ENCODE measurements around the gene DLG2. TPM values are rescaled to one million over a fixed set of nuclear protein-coding genes. Genes with fewer than 3 reads are reported as not detected.

Gene DLG2
- polyA plus RNA-seq, 1 experiment = 0.68 TPM

DNA sequence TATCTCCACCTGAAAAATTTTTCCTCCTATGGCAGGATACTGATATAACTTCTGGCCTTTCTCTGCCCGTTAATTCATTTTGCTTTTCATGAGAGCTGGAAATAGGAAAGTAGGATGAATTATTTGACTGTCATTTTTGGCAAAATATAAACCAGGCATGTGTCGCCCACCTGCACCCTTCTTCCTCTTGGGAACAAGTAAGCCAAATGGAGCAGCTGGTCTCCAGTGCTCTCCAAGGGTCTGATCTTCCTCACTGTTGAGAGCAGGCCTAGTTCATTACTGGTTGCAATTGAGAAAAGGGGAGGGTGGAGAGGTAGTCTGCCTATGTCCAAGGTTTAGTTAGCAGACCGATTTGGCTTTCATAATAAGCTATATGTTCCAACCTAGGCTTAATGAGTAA is 582.2 kb downstream of the DLG2 start:
- Histone ChIP-seq H3K27ac (ENCODE audit: low read depth, low read length) (no peak overlapping the region), H3K27me3 (ENCODE audit: control insufficient read depth, insufficient read depth, low read length) (no peaks in the 10 kb centered on the region), H3K9me3 (ENCODE audit: control insufficient read depth, insufficient read depth, low read length) (no peaks in the 10 kb centered on the region), H3K4me3 (ENCODE audit: low read depth, low read length) (no peak overlapping the region)
- DNase-seq (ENCODE audit: low read depth, low spot score) = no peak
- ChIA-PET CTCF (interaction anchor here (0.5 kb wide), 1 partner anchor 16 kb away, joined by 3 read pairs; no protein-coding TSS in a partner anchor), POLR2A (no interaction called here)
- TF ChIP-seq, protein P1, sequence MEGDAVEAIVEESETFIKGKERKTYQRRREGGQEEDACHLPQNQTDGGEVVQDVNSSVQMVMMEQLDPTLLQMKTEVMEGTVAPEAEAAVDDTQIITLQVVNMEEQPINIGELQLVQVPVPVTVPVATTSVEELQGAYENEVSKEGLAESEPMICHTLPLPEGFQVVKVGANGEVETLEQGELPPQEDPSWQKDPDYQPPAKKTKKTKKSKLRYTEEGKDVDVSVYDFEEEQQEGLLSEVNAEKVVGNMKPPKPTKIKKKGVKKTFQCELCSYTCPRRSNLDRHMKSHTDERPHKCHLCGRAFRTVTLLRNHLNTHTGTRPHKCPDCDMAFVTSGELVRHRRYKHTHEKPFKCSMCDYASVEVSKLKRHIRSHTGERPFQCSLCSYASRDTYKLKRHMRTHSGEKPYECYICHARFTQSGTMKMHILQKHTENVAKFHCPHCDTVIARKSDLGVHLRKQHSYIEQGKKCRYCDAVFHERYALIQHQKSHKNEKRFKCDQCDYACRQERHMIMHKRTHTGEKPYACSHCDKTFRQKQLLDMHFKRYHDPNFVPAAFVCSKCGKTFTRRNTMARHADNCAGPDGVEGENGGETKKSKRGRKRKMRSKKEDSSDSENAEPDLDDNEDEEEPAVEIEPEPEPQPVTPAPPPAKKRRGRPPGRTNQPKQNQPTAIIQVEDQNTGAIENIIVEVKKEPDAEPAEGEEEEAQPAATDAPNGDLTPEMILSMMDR (IDR thresholded peaks at IDR 0.05; ENCODE audit: low read depth, low read length) = no peak

DNA sequence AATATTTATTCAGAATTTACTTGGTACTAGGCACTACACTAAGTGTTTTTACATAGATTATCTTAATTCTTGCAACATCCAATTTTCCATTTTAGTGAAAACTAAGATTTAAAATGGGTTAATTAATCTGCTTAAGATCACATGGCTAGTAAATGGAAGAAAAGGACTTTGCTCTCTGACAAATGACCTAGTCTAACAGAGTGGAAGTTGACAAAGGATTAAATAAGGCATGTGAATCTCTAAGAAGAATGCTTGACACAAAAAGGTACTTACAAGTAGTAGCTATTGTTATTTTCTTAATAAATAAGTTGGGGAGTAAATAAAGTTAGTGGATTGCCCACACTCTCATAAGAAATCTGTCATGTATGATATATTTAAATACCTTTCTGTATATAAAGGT is 584.8 kb downstream of the DLG2 start:
- ChIA-PET POLR2A (no interaction called here), CTCF (no interaction called here)
- TF ChIP-seq, protein P1 (IDR thresholded peaks at IDR 0.05; ENCODE audit: low read depth, low read length) = no peak
- no peak for DNase-seq (ENCODE audit: low read depth, low spot score)
- Histone ChIP-seq H3K9me3 (ENCODE audit: control insufficient read depth, insufficient read depth, low read length) (no peaks in the 10 kb centered on the region), H3K4me3 (ENCODE audit: low read depth, low read length) (no peak overlapping the region), H3K27ac (ENCODE audit: low read depth, low read length) (no peak overlapping the region), H3K27me3 (ENCODE audit: control insufficient read depth, insufficient read depth, low read length) (no peaks in the 10 kb centered on the region)

DNA sequence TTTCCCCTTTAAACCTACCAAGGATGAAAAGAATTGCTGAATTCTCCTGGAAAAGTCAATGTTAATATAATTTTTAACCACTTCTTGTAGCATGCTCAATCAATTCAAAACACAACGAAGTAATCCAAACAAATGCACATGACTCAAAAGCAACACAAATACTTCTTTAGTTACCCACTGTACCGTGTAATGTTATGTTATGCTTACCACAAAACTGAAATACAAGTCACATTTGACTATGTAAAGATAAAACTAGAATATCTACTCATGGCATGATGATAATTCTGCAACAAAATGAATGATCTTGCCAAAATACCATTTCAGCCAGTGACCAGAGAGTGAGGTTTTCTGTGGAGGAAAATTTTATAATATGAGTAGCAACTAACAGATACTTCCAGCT is 587.0 kb downstream of the DLG2 start:
- peak; percentile 33 for DNase-seq (ENCODE audit: low read depth, low spot score)
- no peak overlapping the region for H3K4me3 ChIP-seq (ENCODE audit: low read depth, low read length)
- CTCF ChIA-PET = no interaction called here
- POLR2A ChIA-PET = no interaction called here
- no peaks in the 10 kb centered on the region for H3K9me3 ChIP-seq (ENCODE audit: control insufficient read depth, insufficient read depth, low read length)
- TF ChIP-seq, protein P1 (IDR thresholded peaks at IDR 0.05; ENCODE audit: low read depth, low read length) = no peak
- H3K27ac ChIP-seq (ENCODE audit: low read depth, low read length) = no peak overlapping the region
- H3K27me3 ChIP-seq (ENCODE audit: control insufficient read depth, insufficient read depth, low read length) = no peaks in the 10 kb centered on the region

DNA sequence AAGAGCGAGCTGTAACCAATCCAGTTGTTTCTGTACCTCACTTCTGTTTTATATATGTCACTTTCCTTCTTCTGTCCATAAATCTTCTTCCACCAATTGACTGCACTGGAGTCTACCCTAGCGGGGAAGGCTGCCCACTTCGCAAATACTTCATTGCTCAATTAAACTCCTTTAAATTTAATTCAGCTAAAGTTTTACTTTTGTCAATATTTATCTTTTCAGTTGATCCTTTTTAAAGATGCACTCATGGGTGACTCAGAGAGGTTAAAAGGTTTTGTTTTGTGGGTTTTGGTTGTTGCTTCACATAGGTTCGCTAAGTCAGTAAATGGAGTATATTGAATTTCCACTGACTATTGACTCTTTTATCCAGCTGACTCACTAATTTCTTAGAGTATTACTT is 597.2 kb downstream of the DLG2 start:
- H3K27me3 ChIP-seq (ENCODE audit: control insufficient read depth, insufficient read depth, low read length) = no peaks in the 10 kb centered on the region
- TF ChIP-seq, protein P1 (IDR thresholded peaks at IDR 0.05; ENCODE audit: low read depth, low read length) = no peak
- no peak overlapping the region for H3K27ac ChIP-seq (ENCODE audit: low read depth, low read length)
- H3K4me3 ChIP-seq (ENCODE audit: low read depth, low read length) = no peak overlapping the region
- POLR2A ChIA-PET = no interaction called here
- CTCF ChIA-PET = no interaction called here
- peaks cover 14% of the 10 kb centered on the region for H3K9me3 ChIP-seq (ENCODE audit: control insufficient read depth, insufficient read depth, low read length)
- peak; percentile 46 for DNase-seq (ENCODE audit: low read depth, low spot score)

DNA sequence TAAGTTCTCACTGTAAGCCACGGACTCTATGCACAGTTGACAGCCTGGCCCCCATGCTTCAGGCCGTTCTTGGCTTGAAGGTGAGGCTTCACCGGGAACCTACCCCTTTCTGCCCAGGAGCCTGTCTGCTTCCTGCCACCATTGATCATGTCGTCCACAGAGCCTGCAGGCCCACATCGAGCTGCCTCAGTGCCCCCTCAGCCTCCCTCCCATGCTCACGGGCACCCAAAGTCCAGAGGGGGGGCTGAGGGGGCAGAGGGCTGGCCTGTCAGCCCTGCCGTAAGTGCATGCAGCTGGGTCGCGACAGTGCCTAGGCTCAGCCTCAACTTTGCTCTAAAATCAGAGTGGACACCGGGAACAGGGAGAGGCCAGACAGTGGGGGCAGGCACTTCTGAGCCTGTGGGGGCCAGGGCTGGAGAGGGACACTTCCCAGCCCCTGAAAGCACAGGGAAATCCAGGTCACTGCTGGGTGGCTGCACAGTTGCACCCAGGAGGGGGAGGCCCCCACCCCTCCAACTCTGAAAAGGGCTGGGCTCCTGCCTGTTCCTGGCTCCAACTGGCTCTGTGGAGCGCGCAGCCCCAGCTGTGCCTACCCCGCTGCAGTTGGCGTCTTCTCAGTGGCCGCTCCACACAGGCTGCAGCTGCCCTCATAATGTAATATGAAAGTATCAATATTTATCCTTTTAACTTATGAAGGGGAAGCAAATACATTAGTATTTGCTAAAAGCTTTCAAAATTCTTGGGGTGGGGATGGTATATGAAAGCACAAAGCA is 598.6 kb downstream of the DLG2 start:
- ChIA-PET POLR2A (no interaction called here), CTCF (no interaction called here)
- Histone ChIP-seq H3K4me3 (ENCODE audit: low read depth, low read length) (no peak overlapping the region), H3K9me3 (ENCODE audit: control insufficient read depth, insufficient read depth, low read length) (peaks cover 14% of the 10 kb centered on the region), H3K27me3 (ENCODE audit: control insufficient read depth, insufficient read depth, low read length) (no peaks in the 10 kb centered on the region), H3K27ac (ENCODE audit: low read depth, low read length) (no peak overlapping the region)
- no peak for DNase-seq (ENCODE audit: low read depth, low spot score)
- TF ChIP-seq, protein P1 (IDR thresholded peaks at IDR 0.05; ENCODE audit: low read depth, low read length) = no peak
